Measurements from ENCODE around the gene RIPOR2. TPM values are rescaled to one million over a fixed set of nuclear protein-coding genes. Genes with fewer than 3 reads are reported as not detected.

Gene RIPOR2, protein sequence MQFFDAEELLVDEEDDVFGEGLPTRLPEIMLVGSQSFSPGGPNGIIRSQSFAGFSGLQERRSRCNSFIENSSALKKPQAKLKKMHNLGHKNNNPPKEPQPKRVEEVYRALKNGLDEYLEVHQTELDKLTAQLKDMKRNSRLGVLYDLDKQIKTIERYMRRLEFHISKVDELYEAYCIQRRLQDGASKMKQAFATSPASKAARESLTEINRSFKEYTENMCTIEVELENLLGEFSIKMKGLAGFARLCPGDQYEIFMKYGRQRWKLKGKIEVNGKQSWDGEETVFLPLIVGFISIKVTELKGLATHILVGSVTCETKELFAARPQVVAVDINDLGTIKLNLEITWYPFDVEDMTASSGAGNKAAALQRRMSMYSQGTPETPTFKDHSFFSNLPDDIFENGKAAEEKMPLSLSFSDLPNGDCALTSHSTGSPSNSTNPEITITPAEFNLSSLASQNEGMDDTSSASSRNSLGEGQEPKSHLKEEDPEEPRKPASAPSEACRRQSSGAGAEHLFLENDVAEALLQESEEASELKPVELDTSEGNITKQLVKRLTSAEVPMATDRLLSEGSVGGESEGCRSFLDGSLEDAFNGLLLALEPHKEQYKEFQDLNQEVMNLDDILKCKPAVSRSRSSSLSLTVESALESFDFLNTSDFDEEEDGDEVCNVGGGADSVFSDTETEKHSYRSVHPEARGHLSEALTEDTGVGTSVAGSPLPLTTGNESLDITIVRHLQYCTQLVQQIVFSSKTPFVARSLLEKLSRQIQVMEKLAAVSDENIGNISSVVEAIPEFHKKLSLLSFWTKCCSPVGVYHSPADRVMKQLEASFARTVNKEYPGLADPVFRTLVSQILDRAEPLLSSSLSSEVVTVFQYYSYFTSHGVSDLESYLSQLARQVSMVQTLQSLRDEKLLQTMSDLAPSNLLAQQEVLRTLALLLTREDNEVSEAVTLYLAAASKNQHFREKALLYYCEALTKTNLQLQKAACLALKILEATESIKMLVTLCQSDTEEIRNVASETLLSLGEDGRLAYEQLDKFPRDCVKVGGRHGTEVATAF
- 18.6 and 22.9 TPM in 2 replicates for total RNA-seq (2014; rRNA removed; shearing (Covaris generic))

DNA sequence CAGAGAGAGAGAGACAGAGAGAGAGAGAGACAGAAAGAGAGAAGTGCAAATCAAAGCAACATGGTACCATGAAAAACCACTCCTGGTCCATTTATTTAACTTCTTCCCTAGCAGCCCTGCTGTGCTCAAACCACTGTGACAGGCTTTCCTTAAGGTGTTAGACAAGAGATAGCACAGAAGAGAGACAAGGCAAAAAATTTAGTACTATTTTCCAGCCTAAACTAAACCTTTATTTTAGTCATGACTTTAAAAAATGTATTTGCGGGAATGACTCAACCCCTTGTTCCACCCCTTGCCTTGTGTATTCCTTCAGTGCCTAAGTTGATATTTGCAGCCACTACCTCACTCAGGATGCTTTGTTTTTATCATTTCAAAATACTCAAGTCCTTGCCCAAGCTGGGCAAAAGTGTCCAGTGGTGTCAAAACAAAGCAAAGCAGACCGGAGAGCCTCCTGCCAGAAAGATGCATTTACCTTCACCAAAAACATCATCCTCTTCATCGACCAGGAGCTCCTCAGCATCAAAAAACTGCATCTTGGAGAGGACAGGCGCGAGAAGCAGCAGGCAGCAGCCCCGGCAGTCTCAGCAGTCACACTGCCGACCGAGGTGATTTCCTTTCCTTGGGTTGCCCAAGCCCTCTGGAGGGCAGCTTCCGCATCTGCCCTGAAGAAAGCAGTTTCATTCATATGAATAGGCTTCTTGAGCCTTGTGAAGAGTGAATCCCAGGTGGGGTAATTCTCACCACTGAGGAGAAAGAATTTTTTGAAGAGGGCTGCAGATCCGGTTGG, at the start of gene RIPOR2:
Gene RIPOR2 (minus strand): TSS at position 595 of the 787 bp plus-strand sequence. CDS start 62 bp downstream, at position 533.
- no peak for DNase-seq (ENCODE audit: low read depth)

DNA sequence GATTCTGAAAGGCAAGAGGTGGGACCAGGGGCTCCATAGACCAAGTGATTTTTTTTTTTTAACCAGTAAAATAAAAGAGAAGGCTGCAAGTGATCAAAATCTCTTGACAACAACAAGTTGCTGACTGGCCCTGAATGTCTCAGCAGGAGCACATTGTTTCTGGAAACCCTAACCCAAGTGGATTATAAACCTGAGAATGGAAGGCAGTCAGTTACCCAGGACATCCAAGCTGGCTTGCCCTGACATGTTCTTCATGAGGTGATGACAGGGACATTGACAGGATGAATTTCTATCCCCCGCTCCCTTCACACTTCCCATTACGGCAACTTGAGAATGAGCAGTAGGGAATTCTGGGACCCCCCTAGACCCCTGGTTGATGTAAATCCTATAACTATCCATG, 49.6 kb upstream of the RIPOR2 start:
- no peak for DNase-seq (ENCODE audit: low read depth)

DNA sequence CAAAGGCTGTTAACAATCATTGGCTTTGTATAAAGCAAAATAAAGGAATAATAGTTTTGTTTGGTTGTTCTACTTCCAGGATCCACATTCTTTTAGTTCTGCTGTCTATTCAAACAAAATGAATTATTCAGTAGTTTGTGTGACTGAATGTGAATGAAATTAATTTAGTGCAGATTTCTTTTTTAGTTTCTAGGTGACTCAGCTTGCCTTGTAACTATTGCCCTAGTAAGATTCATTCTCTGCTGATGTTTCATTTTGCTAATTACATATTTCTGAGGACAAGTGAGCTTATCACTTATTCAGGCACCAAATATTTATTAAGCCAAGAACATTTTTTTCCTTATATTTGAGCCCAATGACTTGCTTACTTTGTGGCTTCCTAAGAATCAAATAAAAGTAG, 46.5 kb upstream of the RIPOR2 start:
- peak; percentile 42 for DNase-seq (ENCODE audit: low read depth)

DNA sequence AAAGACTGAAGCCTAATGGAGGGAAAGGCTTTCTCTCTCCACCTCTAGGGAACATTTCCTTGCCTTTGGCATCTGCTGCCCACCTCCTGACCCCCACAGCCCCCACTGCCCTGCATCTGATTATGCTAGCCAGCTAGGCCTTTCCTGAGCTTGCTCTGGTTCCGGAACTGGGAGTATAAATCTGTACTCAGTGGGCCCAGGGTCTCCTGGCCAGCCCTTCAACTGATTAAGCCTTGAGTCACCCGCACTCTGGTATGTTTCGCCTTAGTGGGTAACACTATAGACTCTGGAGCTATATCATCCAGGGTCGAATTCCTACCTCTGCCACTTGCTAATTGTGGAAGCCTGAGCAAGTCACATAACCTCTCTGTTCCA, 45.6 kb upstream of the RIPOR2 start:
- DNase-seq (ENCODE audit: low read depth): peak; percentile 46

DNA sequence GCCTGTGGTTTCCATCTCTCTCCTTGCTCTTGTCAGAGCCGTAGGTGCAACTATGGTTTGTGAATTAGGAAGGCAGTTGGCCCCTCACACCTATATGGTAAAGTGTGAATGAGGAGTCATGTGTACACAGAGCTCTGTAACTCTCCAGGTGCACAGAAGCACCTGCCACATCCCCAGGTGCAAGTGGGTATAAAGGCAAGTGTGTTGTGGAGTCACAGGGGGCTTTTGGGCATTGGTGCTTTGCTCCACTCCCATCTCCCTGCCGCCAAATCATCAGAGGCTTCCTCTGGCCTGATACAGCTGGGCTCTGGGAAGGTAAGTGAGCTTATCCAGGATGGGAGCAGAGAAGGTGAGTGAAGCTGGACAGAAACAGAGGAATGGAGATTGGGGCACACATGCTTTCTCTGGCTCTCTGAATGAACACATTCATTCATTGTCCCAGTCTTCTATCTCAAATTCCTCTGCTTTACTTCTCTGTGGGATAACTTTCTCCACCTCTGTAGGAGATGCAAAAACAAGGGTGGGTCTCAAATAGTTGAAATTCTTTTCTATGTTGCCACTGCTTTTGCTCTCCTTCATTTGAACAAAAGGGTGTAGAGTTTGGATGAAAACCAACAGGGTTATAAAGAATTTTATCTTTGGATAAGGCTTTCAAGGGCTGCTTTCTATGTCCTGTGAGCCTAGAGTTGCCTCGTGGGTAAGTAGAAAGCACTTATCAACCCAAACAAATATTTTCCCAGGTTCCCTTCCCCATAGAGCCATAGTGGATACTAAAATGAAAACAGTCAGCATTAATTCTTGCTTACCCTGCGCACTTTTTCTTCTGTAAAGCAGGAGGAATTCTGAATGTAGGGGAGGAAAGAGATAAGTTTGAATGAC, 45.0 kb upstream of the RIPOR2 start:
- DNase-seq (ENCODE audit: low read depth): peak; percentile 45

DNA sequence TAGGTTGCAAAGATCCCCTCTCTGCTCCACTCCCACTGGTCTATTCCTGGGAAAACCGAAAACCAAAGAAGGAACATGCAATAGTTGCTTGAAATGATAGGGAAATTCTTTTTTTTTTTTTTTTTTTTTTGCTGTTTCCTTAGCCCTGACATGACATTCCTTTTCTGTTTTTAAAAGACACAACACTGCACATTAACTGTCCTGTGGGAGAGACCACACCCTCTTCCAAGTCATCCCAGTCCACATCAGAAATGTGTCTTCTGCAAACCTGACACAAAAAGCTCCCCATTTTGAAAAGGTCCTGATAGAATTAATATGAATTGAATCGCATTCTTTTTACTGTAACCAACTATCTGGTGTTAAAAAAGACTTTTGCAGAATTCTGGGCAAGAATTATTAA, 43.4 kb upstream of the RIPOR2 start:
- DNase-seq (ENCODE audit: low read depth): no peak

DNA sequence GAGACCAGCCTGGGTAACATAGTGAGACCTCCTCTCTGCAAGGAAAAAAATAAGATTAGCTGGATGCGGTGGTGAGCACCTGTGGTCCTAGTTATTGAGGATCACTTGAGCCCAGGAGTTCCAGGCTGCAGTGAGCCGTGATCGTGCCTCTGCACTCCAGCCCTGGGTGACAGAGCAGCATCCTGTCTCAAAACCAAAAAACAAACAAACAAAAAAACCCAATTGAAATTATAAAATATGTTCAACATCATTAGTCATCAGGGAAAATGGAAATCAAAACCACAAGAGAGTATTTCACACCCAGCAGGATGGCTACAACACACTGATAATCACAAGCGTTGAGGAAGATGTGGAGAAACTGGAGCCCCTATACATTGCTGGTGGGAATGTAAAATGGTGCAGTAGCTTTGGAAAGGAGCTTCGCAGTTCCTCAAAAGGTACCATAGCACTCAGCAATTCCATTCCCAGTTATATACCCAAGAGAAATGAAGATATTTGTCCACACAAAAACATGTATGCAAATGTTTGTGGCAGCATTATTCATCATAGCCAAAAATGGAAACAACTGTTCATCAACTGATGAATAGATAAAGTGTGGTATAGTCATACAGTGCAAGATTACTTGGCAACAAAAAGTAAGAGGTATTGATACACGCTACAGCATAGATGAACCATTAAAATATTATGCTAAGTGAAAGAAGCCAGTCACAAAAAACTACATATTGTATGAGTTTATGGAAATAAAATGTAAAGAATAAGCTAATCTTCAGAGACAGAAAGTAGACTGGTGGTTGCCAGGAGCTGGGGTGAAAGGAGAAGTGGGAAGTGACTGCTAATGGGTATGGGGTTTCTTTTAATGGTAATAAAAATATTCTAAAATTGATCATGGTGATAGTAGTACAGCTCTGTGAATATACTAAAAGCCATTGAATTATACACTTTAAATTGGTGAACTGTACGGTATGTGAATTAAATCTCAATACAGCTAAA, 38.7 kb upstream of the RIPOR2 start:
- peak; percentile 36 for DNase-seq (ENCODE audit: low read depth)

DNA sequence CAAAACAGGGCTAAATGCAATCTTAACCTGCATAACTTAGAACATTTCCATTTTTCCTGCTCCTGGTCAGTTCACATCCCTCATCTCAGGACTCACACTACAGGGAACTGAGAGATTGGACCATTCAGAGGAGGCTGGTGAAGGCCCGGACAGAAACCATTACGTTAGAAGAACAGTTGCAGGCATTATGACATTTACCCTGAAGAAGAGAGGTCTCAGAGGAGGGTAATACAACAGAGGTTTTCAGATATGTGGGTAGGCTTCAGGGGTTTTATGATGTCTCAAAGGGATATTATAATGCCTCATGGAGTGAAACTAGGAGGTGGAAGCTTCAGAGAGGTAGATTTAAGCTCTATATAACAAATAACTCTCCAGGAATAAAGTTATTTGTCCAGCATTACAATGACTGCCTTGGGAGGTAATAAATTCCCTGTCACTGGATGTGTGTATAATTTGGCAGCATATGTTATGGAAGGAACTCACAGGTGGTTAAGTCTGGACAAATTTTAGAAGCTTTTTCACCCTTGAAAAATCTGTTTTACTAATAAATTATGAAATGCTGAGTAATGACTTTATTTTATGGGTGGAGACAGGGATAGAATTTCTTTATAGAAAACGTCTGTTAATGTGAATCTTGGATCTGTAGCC, 36.7 kb upstream of the RIPOR2 start:
- no peak for DNase-seq (ENCODE audit: low read depth)

DNA sequence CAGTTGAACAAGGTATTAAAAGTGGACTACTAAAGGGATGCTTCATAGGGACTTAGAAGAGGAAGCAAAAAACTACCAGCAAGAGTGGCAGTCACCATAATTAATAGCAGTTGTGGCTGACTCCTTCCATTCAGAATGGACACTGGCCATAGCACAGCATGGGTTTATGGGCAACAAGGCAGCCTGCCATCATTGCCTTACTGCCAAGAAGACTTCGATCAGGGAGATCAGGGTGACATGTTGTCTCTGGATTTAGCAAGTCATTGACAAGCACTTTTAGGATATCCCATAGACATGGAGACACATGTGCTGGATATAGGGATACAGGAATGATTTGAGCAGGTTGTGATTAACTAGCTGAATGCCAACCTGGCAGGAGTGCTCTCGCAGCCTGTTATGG, 35.3 kb upstream of the RIPOR2 start:
- no peak for DNase-seq (ENCODE audit: low read depth)

DNA sequence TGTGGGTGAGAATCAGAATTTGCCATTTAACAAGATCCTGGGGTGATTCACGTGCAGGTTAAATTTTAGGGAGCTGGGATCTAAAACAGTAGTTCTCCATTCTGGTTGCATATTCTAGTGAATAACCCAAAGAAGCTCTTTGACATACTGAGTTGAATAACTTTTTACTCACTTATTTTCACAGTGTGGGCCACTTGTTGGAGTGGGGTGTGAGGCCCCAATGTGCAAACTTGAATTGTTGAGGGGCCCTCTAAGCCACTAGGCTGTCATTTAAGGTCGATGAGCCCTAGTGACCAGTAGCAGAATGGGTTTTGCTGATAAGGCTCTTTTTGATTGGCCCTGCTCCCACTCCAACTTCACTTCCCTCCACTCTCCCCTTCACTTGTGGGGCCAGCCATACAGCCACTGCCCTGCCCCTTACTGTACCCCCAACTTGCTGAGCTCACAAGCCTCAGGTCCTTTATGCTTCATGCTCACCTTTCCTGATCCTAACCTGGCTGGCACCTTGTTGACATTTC, 33.6 kb upstream of the RIPOR2 start:
- DNase-seq (ENCODE audit: low read depth): no peak

DNA sequence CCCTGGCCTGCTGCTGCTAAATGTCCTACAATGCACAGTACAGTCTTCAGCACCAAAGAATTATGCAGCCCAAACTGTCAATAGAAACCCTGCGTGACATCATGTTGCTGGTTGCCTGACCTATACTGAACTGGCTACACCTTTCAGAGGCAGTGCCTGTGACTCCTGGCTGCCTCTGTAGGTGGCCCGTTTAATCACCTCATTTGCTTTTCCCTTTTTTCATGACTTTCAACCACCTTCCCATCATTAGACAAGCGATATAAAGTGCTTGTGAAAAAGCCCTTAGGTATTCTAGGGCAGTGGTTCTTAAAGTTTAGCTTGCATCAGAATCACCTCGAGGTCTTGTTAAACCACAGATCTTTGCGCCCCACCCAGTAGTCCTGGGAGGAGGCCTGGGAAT, 33.0 kb upstream of the RIPOR2 start:
- DNase-seq (ENCODE audit: low read depth): no peak

DNA sequence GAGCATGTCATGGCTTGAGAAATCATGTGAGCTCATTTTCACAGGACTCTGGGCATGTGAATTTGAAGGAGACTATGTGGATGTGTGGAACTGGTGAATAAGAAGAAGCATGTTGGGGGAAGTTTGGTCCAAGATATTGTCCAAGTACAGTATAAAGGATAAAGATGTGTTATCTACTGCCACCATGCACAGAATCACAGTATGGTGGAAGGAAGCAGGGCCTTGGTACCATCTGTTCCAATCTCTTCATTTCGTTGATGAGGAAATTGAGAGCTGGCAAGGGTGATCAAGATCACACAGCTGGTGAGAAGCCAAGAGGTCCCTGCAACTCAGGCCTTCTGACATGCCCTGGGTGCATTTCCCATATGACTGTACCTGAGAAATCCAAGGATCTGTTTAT, 31.5 kb upstream of the RIPOR2 start:
- DNase-seq (ENCODE audit: low read depth): no peak

DNA sequence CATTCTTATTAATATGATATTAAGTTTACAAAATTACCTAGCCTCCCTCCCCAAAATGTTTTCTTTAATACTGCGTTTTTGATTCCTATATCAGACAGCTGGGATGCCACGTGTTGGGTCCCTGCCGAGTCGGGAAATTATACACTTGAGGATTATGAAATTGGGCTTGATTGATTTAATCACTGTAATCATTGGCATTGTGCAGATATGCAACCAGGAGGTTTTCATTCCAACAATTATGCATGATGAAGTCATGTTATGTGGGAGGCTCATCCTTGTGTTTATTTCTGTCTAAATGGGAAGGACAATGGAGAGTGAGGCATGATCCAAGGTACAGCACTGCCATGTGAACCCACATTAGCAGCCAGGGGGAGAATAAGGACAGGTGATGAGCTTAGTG, 30.6 kb upstream of the RIPOR2 start:
- no peak for DNase-seq (ENCODE audit: low read depth)

DNA sequence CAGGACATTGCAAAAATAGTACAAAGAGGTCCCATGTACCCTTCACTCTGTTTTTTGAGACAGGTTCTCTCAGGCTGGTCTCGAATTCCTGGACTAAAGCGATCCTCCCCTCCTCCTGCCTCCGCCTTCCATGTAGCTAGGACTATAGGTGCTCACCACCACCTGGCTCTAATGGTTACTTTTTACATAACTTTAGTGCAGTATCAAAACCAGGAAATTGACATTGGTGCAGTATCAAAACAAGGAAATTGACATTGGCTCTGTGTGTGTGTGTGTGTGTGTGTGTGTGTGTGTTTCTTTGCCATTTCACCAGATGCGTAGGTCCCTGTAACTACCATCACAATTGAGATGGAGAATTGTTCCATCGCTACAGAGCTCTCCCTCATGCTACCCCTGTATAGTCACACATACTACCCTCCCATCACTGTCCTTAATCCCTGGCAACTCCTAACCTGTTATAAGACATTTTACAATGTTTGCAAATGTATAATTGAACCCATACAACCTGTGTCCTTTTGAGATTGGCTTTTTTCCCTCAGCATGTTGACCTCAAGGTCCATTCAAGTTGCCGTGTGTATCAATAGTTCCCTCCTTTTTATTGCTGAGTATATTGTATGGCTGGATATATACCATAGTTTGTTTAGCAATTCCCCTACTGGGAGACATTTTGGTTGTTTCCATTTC, 28.3 kb upstream of the RIPOR2 start:
- no peak for DNase-seq (ENCODE audit: low read depth)

DNA sequence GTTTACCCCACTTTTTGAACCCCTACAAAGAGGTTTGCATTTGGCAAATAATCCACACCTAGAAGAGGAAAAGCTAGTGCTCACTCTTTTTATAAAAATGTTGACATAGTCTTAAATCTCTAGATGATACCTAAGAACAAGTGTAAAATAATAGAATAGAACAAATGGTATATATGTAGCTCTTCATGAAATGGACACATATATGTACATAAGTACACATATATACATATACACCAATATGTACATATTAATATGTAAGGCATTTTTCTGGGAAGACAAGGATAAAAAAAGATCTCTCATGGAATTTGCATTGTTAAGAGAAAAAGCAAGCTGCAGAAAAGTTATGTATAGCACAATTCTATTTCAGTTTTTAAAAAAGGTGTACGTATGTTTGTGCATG, 27.6 kb upstream of the RIPOR2 start:
- DNase-seq (ENCODE audit: low read depth): no peak

DNA sequence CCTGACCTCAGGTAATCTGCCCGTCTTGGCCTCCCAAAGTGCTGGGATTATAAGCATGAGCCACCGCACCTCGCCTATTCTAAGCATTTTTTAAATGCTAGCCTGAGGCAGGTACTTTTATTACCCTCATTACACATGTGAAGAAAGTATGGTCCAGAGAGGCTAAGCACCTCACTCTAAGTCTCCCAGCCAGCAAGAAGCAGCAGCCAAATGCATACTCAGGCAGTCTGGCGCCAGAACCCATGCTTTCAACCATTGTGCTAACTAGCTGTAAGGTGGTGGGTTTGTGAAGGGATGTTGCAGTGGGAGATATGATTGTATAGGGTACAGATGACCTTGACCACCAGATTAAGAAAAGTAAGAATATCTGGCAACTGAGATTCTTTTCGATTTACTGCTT, 26.1 kb upstream of the RIPOR2 start:
- DNase-seq (ENCODE audit: low read depth): no peak

DNA sequence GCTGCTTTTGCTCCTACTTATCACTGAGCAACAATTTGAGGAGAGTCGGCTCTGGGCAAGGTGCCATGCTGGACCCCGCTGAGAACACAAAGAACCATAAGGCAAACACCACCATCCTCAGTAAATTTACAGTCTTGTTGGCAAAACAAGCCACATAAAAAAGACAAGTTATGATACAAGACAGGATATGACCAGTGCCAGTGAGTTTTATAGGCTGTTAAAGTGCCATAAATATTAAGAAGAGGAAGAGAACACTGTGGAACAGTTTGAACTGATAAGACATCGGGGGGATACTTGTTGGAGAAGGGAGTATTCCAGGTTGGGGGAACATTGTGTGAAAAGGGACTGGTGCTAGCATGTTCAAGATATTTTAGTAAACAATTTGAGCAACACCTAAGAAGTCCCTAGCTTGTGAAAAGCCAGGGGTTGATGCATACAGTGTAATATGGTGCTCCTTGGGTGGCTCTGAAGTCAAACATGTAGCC, 25.3 kb upstream of the RIPOR2 start:
- DNase-seq (ENCODE audit: low read depth): peak; percentile 46

DNA sequence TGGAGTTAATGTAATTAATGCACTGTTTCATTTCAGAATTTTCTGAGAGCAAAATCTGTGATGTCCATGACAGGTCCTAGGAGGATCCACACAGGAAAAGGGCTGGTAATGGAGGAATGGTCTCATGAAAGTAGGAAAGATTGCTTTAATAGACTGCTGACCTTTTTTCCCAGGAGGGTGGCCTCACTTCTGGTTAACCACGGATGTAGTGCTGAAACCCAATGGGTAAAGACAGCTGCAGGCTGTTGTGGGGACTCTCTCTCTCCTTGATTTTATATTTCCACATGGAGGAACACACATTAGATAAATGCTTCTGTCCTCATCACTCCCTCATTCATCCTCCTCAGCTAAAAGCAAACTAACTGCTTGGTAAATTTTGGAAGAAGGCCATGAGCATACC, 23.6 kb upstream of the RIPOR2 start:
- DNase-seq (ENCODE audit: low read depth): no peak

All from M059J (cell line).